ENCODE results near the gene PLG.
"Not testable (repeated sequence)": the region's sequence is repeated elsewhere in the genome, so short reads cannot be mapped to it uniquely, and the experiment has no call there.

Gene PLG

DNA sequence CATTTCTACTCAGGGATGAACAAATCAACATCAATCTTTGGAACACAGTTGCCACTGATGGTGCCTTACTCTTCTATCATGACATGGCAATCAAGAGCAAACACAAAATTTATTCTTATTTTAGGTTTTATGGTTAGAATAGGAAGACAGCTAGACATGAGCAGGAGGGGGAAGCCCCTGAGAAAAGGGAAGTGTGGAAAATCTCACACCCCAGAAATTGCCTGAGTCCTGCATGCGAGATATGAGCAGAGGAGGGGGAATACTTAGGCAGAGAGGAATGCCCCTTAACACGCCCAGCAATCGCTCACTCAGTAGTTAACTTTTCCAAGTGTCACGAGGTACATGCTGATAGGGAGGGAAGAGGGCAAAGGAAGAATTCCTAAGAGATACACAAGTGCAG lies 79.3 kb downstream of the PLG start:
- Histone ChIP-seq H3K9me3 (ENCODE audit: control insufficient read depth, insufficient read depth, low read depth, low read length) (no peaks in the 10 kb centered on the region), H3K27ac (ENCODE audit: extremely low read depth, low read depth, low read length) (no peak overlapping the region), H3K4me3 (ENCODE audit: low read depth, low read length) (no peak overlapping the region), H3K36me3 (ENCODE audit: control insufficient read depth in 2 of 2, insufficient read depth in 1 of 2, low read length in 2 of 2) (no peaks in the 10 kb centered on the region), H3K4me1 (ENCODE audit: control insufficient read depth, insufficient read depth, low read length) (no peaks in the 10 kb centered on the region)
- POLR2A ChIA-PET, result no interaction called here
- CTCF ChIA-PET, result interaction anchor here (0.7 to 1.0 kb wide), 3 partner anchors 14 to 1811 kb away, joined by 3 to 4 read pairs (median 3); no protein-coding TSS in a partner anchor
- no peak for TF ChIP-seq WT1 (tag by site-specific recombination; IDR thresholded peaks at IDR 0.05)

DNA sequence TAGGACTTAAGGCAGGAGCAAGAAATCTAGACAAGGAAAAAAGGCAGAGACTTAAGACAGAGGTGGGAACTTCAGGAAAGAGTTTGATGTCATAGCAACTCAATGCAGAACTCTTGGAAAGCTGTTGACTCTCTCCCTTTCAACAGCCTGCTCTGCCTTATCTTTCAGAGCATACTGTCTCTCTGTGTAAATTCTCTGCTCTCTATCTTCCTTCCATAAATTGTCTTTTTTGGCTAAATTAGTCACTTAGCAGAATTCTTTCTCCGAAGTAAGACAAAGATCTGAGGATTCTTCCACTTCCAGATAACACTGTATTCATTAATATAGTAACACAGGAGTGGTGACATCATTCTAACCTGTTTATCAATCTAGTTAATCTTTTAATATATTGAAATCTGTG lies 80.2 kb downstream of the PLG start:
- Histone ChIP-seq H3K4me1 (ENCODE audit: control insufficient read depth, insufficient read depth, low read length) (no peaks in the 10 kb centered on the region), H3K36me3 (ENCODE audit: control insufficient read depth in 2 of 2, insufficient read depth in 1 of 2, low read length in 2 of 2) (no peaks in the 10 kb centered on the region), H3K9me3 (ENCODE audit: control insufficient read depth, insufficient read depth, low read depth, low read length) (no peaks in the 10 kb centered on the region), H3K4me3 (ENCODE audit: low read depth, low read length) (no peak overlapping the region), H3K27ac (ENCODE audit: extremely low read depth, low read depth, low read length) (no peak overlapping the region)
- CTCF ChIA-PET, result no interaction called here
- POLR2A ChIA-PET, result no interaction called here
- TF ChIP-seq, protein P1, sequence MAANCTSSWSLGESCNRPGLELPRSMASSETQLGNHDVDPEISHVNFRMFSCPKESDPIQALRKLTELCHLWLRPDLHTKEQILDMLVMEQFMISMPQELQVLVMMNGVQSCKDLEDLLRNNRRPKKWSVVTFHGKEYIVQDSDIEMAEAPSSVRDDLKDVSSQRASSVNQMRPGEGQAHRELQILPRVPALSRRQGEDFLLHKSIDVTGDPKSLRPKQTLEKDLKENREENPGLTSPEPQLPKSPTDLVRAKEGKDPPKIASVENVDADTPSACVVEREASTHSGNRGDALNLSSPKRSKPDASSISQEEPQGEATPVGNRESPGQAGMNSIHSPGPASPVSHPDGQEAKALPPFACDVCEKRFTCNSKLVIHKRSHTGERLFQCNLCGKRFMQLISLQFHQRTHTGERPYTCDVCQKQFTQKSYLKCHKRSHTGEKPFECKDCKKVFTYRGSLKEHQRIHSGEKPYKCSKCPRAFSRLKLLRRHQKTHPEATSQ (tag by site-specific recombination; IDR thresholded peaks at IDR 0.05), result no peak
- no peak for TF ChIP-seq ZNF747 (tag by site-specific recombination; IDR thresholded peaks at IDR 0.05)
- TF ChIP-seq ZNF423 (tag by site-specific recombination; IDR thresholded peaks at IDR 0.05), result no peak
- TF ChIP-seq TCF7L2 (IDR thresholded peaks at IDR 0.05; ENCODE audit: borderline replicate concordance, low read depth, low read length), result no peak
- TF ChIP-seq ZNF555 (tag by site-specific recombination; conservative IDR thresholded peaks at IDR 0.05), result no peak
- no peak for TF ChIP-seq ZNF701 (tag by site-specific recombination; IDR thresholded peaks at IDR 0.05)
- no peak for TF ChIP-seq ZNF157 (tag by site-specific recombination; IDR thresholded peaks at IDR 0.05)
- no peak for TF ChIP-seq ZNF548 (tag by site-specific recombination; IDR thresholded peaks at IDR 0.05)
- TF ChIP-seq, protein P2, sequence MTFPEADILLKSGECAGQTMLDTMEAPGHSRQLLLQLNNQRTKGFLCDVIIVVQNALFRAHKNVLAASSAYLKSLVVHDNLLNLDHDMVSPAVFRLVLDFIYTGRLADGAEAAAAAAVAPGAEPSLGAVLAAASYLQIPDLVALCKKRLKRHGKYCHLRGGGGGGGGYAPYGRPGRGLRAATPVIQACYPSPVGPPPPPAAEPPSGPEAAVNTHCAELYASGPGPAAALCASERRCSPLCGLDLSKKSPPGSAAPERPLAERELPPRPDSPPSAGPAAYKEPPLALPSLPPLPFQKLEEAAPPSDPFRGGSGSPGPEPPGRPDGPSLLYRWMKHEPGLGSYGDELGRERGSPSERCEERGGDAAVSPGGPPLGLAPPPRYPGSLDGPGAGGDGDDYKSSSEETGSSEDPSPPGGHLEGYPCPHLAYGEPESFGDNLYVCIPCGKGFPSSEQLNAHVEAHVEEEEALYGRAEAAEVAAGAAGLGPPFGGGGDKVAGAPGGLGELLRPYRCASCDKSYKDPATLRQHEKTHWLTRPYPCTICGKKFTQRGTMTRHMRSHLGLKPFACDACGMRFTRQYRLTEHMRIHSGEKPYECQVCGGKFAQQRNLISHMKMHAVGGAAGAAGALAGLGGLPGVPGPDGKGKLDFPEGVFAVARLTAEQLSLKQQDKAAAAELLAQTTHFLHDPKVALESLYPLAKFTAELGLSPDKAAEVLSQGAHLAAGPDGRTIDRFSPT (tag by site-specific recombination; IDR thresholded peaks at IDR 0.05), result no peak
- no peak for TF ChIP-seq ZNF155 (tag by site-specific recombination; IDR thresholded peaks at IDR 0.05)
- TF ChIP-seq, protein P3, sequence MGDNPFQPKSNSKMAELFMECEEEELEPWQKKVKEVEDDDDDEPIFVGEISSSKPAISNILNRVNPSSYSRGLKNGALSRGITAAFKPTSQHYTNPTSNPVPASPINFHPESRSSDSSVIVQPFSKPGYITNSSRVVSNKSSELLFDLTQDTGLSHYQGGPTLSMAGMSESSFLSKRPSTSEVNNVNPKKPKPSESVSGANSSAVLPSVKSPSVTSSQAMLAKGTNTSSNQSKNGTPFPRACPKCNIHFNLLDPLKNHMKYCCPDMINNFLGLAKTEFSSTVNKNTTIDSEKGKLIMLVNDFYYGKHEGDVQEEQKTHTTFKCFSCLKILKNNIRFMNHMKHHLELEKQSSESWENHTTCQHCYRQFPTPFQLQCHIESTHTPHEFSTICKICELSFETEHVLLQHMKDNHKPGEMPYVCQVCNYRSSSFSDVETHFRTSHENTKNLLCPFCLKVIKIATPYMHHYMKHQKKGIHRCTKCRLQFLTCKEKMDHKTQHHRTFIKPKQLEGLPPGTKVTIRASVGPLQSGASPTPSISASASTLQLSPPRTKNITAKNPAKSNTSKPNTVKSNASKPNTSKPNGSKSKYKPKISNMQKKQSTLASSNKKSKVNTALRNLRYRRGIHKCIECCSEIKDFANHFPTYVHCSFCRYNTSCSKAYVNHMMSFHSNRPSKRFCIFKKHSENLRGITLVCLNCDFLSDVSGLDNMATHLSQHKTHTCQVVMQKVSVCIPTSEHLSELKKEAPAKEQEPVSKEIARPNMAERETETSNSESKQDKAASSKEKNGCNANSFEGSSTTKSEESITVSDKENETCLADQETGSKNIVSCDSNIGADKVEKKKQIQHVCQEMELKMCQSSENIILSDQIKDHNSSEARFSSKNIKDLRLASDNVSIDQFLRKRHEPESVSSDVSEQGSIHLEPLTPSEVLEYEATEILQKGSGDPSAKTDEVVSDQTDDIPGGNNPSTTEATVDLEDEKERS (tag by site-specific recombination; IDR thresholded peaks at IDR 0.05), result no peak

DNA sequence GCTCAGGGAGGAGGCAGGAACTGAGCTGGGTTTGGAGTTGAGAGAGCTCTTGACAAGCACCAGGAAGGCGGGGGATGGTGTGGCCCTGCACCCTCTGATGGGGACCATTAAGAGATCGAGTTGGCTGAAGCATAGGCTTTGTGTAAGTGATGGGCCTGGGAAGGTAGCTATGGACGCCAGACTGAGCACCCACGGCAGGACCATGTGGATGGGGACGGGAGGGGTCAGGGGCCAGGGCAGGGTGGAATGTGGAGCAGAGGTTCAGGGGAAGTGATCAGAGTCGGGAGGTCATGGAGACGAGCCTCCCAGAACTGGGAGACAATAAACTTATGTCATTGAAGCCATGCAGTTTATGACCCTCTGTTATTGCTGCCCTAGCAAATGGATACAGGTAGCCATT lies 81.7 kb downstream of the PLG start:
- ChIA-PET CTCF (interaction anchor here (0.6 to 1.6 kb wide), 3 partner anchors 15 to 117 kb away, joined by 3 to 5 read pairs (median 4); no protein-coding TSS in a partner anchor), POLR2A (no interaction called here)
- Histone ChIP-seq H3K4me3 (ENCODE audit: low read depth, low read length) (no peak overlapping the region), H3K4me1 (ENCODE audit: control insufficient read depth, insufficient read depth, low read length) (no peaks in the 10 kb centered on the region), H3K36me3 (ENCODE audit: control insufficient read depth in 2 of 2, insufficient read depth in 1 of 2, low read length in 2 of 2) (no peaks in the 10 kb centered on the region), H3K27ac (ENCODE audit: extremely low read depth, low read depth, low read length) (no peak overlapping the region), H3K9me3 (ENCODE audit: control insufficient read depth, insufficient read depth, low read depth, low read length) (no peaks in the 10 kb centered on the region)
- TF ChIP-seq ZNF24 (tag by site-specific recombination; IDR thresholded peaks at IDR 0.05), result no peak

DNA sequence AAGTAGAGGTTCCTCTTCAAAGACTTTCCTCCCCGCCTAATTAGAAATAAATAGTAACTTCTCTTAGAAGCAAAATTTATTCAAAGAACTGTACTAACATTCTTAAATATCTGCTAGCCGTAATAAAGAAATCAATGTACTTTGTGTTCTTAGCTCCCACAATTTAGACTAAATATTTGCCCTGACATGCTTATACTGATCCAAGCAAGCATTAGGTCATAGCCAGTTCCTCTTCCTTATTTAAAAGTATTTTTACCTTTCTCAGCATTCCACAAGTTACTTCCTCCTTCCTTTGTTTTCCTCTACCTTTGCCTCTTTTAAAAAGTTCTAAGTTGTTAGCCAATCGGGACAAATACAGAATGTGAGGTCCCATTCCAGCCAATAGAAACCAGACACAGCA lies 86.1 kb downstream of the PLG start:
- H3K27ac ChIP-seq (ENCODE audit: extremely low read depth, low read depth, low read length); H3K4me3 ChIP-seq (ENCODE audit: low read depth, low read length); POLR2A ChIA-PET; H3K9me3 ChIP-seq (ENCODE audit: control insufficient read depth, insufficient read depth, low read depth, low read length); H3K4me1 ChIP-seq (ENCODE audit: control insufficient read depth, insufficient read depth, low read length); H3K36me3 ChIP-seq (ENCODE audit: control insufficient read depth in 2 of 2, insufficient read depth in 1 of 2, low read length in 2 of 2): not testable (repeated sequence)
- CTCF ChIA-PET, result interaction anchor here (0.7 kb wide), 1 partner anchor 262 kb away, joined by 3 read pairs; no protein-coding TSS in a partner anchor
